Fibroblast of lung (primary cell): ENCODE measurements around the gene DENND4B. TPM values are rescaled to one million over a fixed set of nuclear protein-coding genes. Genes with fewer than 3 reads are reported as not detected.

ENCODE experiments used
- DNase-seq, 2 donors: peaks; one replicate each; pipeline versions ENCODE4 v3.0.0 to v3.0.0-alpha.2; 2010; ENCODE audit warnings: low read depth in 2 of 2
- H2AFZ ChIP-seq: 2 replicates; pipeline ENCODE4 v1.5.1; 2012; ENCODE audit warnings: low read length, control low read depth, inconsistent platforms
- H3K27ac ChIP-seq: 2 replicates; pipeline ENCODE4 v1.5.1; 2011; ENCODE audit warnings: low read length, control low read depth; ENCODE audit not compliant: insufficient read depth
- H3K27me3 ChIP-seq: 2 replicates; pipeline ENCODE4 v1.5.1; 2011; ENCODE audit warnings: mild to moderate bottlenecking, low read length; ENCODE audit not compliant: control insufficient read depth, insufficient read depth
- H3K36me3 ChIP-seq: 2 replicates; pipeline ENCODE4 v1.5.1; 2011; ENCODE audit warnings: low read length; ENCODE audit not compliant: control insufficient read depth, insufficient read depth
- H3K4me1 ChIP-seq: 2 replicates; pipeline ENCODE4 v1.5.1; 2011; ENCODE audit warnings: low read length; ENCODE audit not compliant: control insufficient read depth, insufficient read depth; ENCODE audit errors: extremely low read depth
- H3K4me2 ChIP-seq: 2 replicates; pipeline ENCODE4 v1.5.1; 2011; ENCODE audit warnings: low read length, control low read depth; ENCODE audit not compliant: insufficient read depth; ENCODE audit errors: extremely low read depth
- H3K4me3 ChIP-seq, 4 experiments: fragments of 200-600 bp in 1 of 4; sonication (generic) in 1 of 4; replicated peaks in 1 of 4; 2 replicates each; pipeline ENCODE4 v1.5.1; 2011 to 2016; ENCODE audit warnings: low read length in 4 of 4, low read depth in 3 of 4, mild to moderate bottlenecking in 3 of 4, control low read depth in 2 of 4, inconsistent platforms in 1 of 4, mixed read lengths in 1 of 4; ENCODE audit not compliant: insufficient read depth in 1 of 4; ENCODE audit errors: control extremely low read depth in 1 of 4
- H3K79me2 ChIP-seq: 2 replicates; pipeline ENCODE4 v1.5.1; 2012; ENCODE audit warnings: mild to moderate bottlenecking, low read length, inconsistent platforms; ENCODE audit not compliant: control insufficient read depth, insufficient read depth
- H3K9ac ChIP-seq: 2 replicates; pipeline ENCODE4 v1.5.1; 2011; ENCODE audit warnings: mild to moderate bottlenecking, low read length, control low read depth; ENCODE audit not compliant: insufficient read depth
- H3K9me3 ChIP-seq: 2 replicates; pipeline ENCODE4 v1.5.1; 2012; ENCODE audit warnings: low read depth, low read length; ENCODE audit not compliant: control insufficient read depth, insufficient read depth
- H4K20me1 ChIP-seq: 2 replicates; pipeline ENCODE4 v1.5.1; 2011; ENCODE audit warnings: low read length; ENCODE audit not compliant: control insufficient read depth, insufficient read depth; ENCODE audit errors: extremely low read depth
- CTCF ChIP-seq, 2 donors: IDR thresholded peaks in 1 of 2; conservative IDR thresholded peaks in 1 of 2; 1 replicate in 1 of 2; 2 replicates in 1 of 2; pipeline ENCODE4 v1.5.1; 2011 to 2012; ENCODE audit warnings: low read length in 2 of 2, control low read depth in 1 of 2, inconsistent platforms in 1 of 2, low read depth in 1 of 2, mild to moderate bottlenecking in 1 of 2
- EZH2 ChIP-seq: IDR thresholded peaks from 2 replicates; pipeline ENCODE4 v1.5.1; 2012; ENCODE audit warnings: low read length, control low read depth, mild to moderate bottlenecking; ENCODE audit errors: missing control alignments
- polyA plus RNA-seq, 2 donors: library from polyadenylated mRNA; depleted of rRNA in 1 of 2; stranded (reverse) in 1 of 2; unstranded in 1 of 2; fragments of >200 nt; gene quantifications; 2 replicates each; pipeline ENCODE4 v1.2.1, GENCODE V29; 2011 to 2012; ENCODE audit warnings: missing spikeins in 1 of 2
- total RNA-seq: library from RNA; depleted of rRNA; stranded (reverse); fragments of >200 nt; gene quantifications from 2 replicates; pipeline ENCODE4 v1.2.1, GENCODE V29; 2014

The DENND4B gene
- total and polyA plus RNA-seq, 2 donors (not counting 1 experiment from before 2014, with no cell fraction given), result 9.1 to 17.7 TPM

- no peak for TF ChIP-seq CTCF (conservative IDR thresholded peaks at IDR 0.05 in 1 of 2, IDR thresholded peaks at IDR 0.05 in 1 of 2; ENCODE audit: low read depth in 1 of 2, low read length in 2 of 2)
- peaks cover 18% of the 10 kb centered on the region for H3K36me3 ChIP-seq
- DNase-seq, result no peak
- no peaks in the 10 kb centered on the region for H4K20me1 ChIP-seq
- no peak overlapping the region for H2AFZ ChIP-seq
- H3K9ac ChIP-seq, result no peak overlapping the region
- no peak overlapping the region for H3K4me2 ChIP-seq
- no peak overlapping the region for H3K4me3 ChIP-seq
- H3K9me3 ChIP-seq, result no peaks in the 10 kb centered on the region
- peaks cover 15% of the 10 kb centered on the region for H3K79me2 ChIP-seq
- peak overlapping the region; percentile 94 for H3K27ac ChIP-seq
- peaks cover 4% of the 10 kb centered on the region for H3K4me1 ChIP-seq
- no peaks in the 10 kb centered on the region for H3K27me3 ChIP-seq
Observed at GRCh38 chr1:153944005-153944826, 2.3 kb downstream of the DENND4B start.

GRCh38 chr1:153942766-153943549, 3.6 kb downstream of the DENND4B start:
- Histone ChIP-seq H3K79me2 (peaks cover 15% of the 10 kb centered on the region), H3K9ac (no peak overlapping the region), H3K27ac (no peak overlapping the region), H3K36me3 (peaks cover 15% of the 10 kb centered on the region), H3K9me3 (no peaks in the 10 kb centered on the region), H3K27me3 (no peaks in the 10 kb centered on the region), H3K4me1 (peaks cover 4% of the 10 kb centered on the region), H2AFZ (no peak overlapping the region), H4K20me1 (no peaks in the 10 kb centered on the region), H3K4me2 (no peak overlapping the region), H3K4me3 (no peak overlapping the region)
- no peak for DNase-seq
- TF ChIP-seq CTCF (conservative IDR thresholded peaks at IDR 0.05 in 1 of 2, IDR thresholded peaks at IDR 0.05 in 1 of 2; ENCODE audit: low read depth in 1 of 2, low read length in 2 of 2) (no peak), EZH2 (no peak)
